A549 (cell line): ENCODE results near the gene SMOC1. TPM values are rescaled to one million over a fixed set of nuclear protein-coding genes. Genes with fewer than 3 reads are reported as not detected.
A peak's percentile ranks its signal among the peaks of the same experiment; 100 is the strongest.

Experiments
- ATAC-seq, 2 experiments: fragments of 200-7000 bp in 1 of 2; fragments of >200 bp in 1 of 2; cut with Nextera tagmentation in 1 of 2; cut with Tn5 transposase in 1 of 2; 3 replicates each; pipeline versions ENCODE4 v1.8.0 to v1.9.1; 2018 to 2020; ENCODE audit warnings: mild to moderate bottlenecking in 1 of 2, moderate library complexity in 1 of 2
- CTCF ChIA-PET: fragments of 300-600 bp; sonication (Branson Sonifier 250); formaldehyde crosslinking; extraction: SDS; loops from one replicate; lab custom pipeline; 2021; ENCODE audit warnings: antibody characterized with exemption, inconsistent platforms; lab: Yijun Ruan, JAX
- POLR2A ChIA-PET: fragments of 350-600 bp; formaldehyde crosslinking; extraction: SDS; loops from one replicate; lab custom pipeline; 2021; ENCODE audit warnings: antibody characterized with exemption, inconsistent platforms; lab: Yijun Ruan, JAX
- DNase-seq, 2 experiments: peaks; one replicate each; pipeline versions ENCODE4 v3.0.0 to v3.0.0-alpha.2; 2011 to 2016; ENCODE audit warnings: low read depth in 1 of 2, low spot score in 1 of 2
- FAIRE-seq: peaks from 2 replicates; lab custom pipeline; 2011; peaks lifted over from hg19 to GRCh38; lab: Jason Lieb, UNC
- H3K27ac ChIP-seq, 2 experiments: fragments of >200 bp; sonication (Bioruptor Twin); formaldehyde crosslinking; 3 replicates each; pipeline ENCODE4 v1.5.1; 2016 to 2017
- H3K4me1 ChIP-seq: fragments of >200 bp; sonication (Bioruptor Twin); formaldehyde crosslinking; 3 replicates; pipeline ENCODE4 v1.6.1; 2016
- H3K4me2 ChIP-seq: fragments of >200 bp; sonication (Bioruptor Twin); formaldehyde crosslinking; 3 replicates; pipeline ENCODE4 v1.6.1; 2016
- H3K4me3 ChIP-seq: fragments of >200 bp; sonication (Bioruptor Twin); formaldehyde crosslinking; 3 replicates; pipeline ENCODE4 v1.5.1; 2016
- H3K9me3 ChIP-seq: fragments of >200 bp; sonication (Bioruptor Twin); formaldehyde crosslinking; 3 replicates; pipeline ENCODE4 v1.6.1; 2016
- CHD4 ChIP-seq: fragments of 200-600 bp; sonication (generic); IDR thresholded peaks from 2 replicates; pipeline ENCODE4 v1.6.1; 2016; ENCODE audit warnings: antibody characterized with exemption, mild to moderate bottlenecking, borderline replicate concordance
- HDAC2 ChIP-seq: fragments of 200-600 bp; sonication (generic); IDR thresholded peaks from 2 replicates; pipeline ENCODE4 v1.6.1; 2016
- JUN ChIP-seq, 2 experiments: fragments of >200 bp; sonication (Bioruptor Twin); formaldehyde crosslinking; IDR thresholded peaks; 2 replicates in 1 of 2; 3 replicates in 1 of 2; pipeline ENCODE4 v1.6.1; 2016 to 2017
- JUNB ChIP-seq: fragments of >200 bp; sonication (Bioruptor Twin); formaldehyde crosslinking; IDR thresholded peaks from 2 replicates; pipeline ENCODE4 v1.6.1; 2016
- MAZ ChIP-seq: fragments of 150-350 bp; IDR thresholded peaks from 2 replicates; pipeline ENCODE4 v1.6.1; 2014; ENCODE audit warnings: antibody characterized with exemption, low read depth, low read length, borderline replicate concordance
- NPAS2 ChIP-seq: fragments of 250-450 bp; sonication (Bioruptor Pico); IDR thresholded peaks from 2 replicates; pipeline ENCODE4 v1.8.0; 2022; ENCODE audit warnings: mild to moderate bottlenecking, moderate library complexity, borderline replicate concordance
- POLR2A ChIP-seq: IDR thresholded peaks from 2 replicates; pipeline ENCODE4 v1.6.1; 2012; ENCODE audit warnings: mild to moderate bottlenecking, low read length
- RAD21 ChIP-seq, 2 experiments: fragments of >200 bp in 1 of 2; sonication (Bioruptor Twin) in 1 of 2; formaldehyde crosslinking in 1 of 2; IDR thresholded peaks in 1 of 2; conservative IDR thresholded peaks in 1 of 2; 2 replicates in 1 of 2; 3 replicates in 1 of 2; pipeline ENCODE4 v1.6.1; 2012 to 2018; ENCODE audit warnings: inconsistent platforms in 1 of 2
- RCOR1 ChIP-seq: fragments of 150-350 bp; IDR thresholded peaks from 2 replicates; pipeline ENCODE4 v1.6.1; 2014; ENCODE audit warnings: antibody characterized with exemption, low read length, low read depth
- SMC3 ChIP-seq: fragments of >200 bp; sonication (Bioruptor Twin); formaldehyde crosslinking; IDR thresholded peaks from 3 replicates; pipeline ENCODE4 v1.6.1; 2018; ENCODE audit warnings: inconsistent platforms
- ZSCAN20 ChIP-seq: fragments of 250-450 bp; sonication (Bioruptor Pico); IDR thresholded peaks from 2 replicates; pipeline ENCODE4 v1.8.0; 2022; ENCODE audit warnings: mild to moderate bottlenecking, moderate library complexity
- WGBS: methylation state at CpG from one replicate; pipeline ENCODE4 v1.1.6; 2017; ENCODE audit errors: missing lambda C conversion rate; 5-methylcytosine and 5-hydroxymethylcytosine counted together
- polyA minus RNA-seq: library from RNA; depleted of rRNA, polyadenylated mRNA; stranded (reverse); fragments of >200 nt; gene quantifications from 2 replicates; pipeline ENCODE4 v1.2.3, GENCODE V29; 2011; rRNA and poly(A)+ RNA removed
- polyA plus RNA-seq, 4 experiments: library from polyadenylated mRNA; depleted of rRNA in 3 of 4; stranded (reverse); fragments of >200 nt; fragmentation: RNase III in 1 of 4; extraction: RNeasy Plus Mini Kit Qiagen cat#74134 plus additional on column Dnase treatment in 1 of 4; gene quantifications; 2 replicates in 3 of 4; 3 replicates in 1 of 4; pipeline ENCODE4 v1.2.3, GENCODE V29; 2011 to 2017
- TF ChIP-seq, protein P1 (sequence below): fragments of 250-450 bp; sonication (Bioruptor Pico); IDR thresholded peaks from 2 replicates; pipeline ENCODE4 v1.5.0; 2021; ENCODE audit warnings: mild to moderate bottlenecking, moderate library complexity, borderline replicate concordance
- TF ChIP-seq, protein P2 (sequence below): IDR thresholded peaks from 2 replicates; pipeline ENCODE4 v1.6.1; 2012
- TF ChIP-seq, protein P3 (sequence below): IDR thresholded peaks from 2 replicates; pipeline ENCODE4 v1.6.1; 2012
- TF ChIP-seq, protein P4 (sequence below): fragments of >200 bp; sonication (Bioruptor Twin); formaldehyde crosslinking; IDR thresholded peaks from 3 replicates; pipeline ENCODE4 v1.6.1; 2016
- TF ChIP-seq, protein P5 (sequence below): fragments of 150-350 bp; IDR thresholded peaks from 2 replicates; pipeline ENCODE4 v1.6.1; 2014; ENCODE audit warnings: low read depth, mild to moderate bottlenecking, low read length

Gene SMOC1, protein sequence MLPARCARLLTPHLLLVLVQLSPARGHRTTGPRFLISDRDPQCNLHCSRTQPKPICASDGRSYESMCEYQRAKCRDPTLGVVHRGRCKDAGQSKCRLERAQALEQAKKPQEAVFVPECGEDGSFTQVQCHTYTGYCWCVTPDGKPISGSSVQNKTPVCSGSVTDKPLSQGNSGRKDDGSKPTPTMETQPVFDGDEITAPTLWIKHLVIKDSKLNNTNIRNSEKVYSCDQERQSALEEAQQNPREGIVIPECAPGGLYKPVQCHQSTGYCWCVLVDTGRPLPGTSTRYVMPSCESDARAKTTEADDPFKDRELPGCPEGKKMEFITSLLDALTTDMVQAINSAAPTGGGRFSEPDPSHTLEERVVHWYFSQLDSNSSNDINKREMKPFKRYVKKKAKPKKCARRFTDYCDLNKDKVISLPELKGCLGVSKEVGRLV
- polyA plus RNA-seq (2011; rRNA removed) = 18.4 and 31.8 TPM in 2 replicates
- 7.6 and 10.9 TPM in 2 replicates for polyA plus RNA-seq (2012; cell fraction: cytosol; rRNA removed)
- polyA plus RNA-seq (2012; cell fraction: nucleus; rRNA removed) = 24.1 and 24.7 TPM in 2 replicates
- polyA plus RNA-seq (2017; fragmentation: RNase III; extraction: RNeasy Plus Mini Kit Qiagen cat#74134 plus additional on column Dnase treatment) = 10.0 to 13.3 TPM (median 12.2 TPM) in 3 replicates
- polyA minus RNA-seq = 20.3 and 20.8 TPM in 2 replicates

DNA sequence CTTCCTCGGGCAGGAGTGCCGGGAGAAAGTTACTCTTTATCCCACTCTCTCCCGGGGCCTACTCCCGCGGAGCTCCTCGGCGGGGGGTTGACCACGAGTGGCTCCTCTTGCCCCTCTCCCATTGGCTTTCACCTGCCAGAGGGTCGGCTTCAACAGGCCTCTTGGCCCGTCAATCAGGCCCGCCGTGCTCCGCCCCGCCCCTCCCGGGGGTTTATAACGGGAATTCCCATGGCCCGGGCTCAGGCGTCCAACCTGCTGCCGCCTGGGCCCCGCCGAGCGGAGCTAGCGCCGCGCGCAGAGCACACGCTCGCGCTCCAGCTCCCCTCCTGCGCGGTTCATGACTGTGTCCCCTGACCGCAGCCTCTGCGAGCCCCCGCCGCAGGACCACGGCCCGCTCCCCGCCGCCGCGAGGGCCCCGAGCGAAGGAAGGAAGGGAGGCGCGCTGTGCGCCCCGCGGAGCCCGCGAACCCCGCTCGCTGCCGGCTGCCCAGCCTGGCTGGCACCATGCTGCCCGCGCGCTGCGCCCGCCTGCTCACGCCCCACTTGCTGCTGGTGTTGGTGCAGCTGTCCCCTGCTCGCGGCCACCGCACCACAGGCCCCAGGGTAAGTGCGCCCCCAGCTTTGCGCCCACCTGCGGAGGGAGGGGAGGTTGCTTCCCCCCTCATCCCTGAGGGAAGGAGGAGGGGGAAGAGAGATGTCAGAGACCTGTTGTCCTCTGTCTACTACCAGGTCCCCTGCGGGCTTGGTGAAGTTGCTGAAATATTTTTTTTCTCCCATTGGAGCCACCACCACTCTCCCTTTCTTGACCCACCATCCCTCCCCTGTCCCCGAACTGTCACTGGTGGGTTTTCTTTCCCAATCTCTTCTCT lies at the start of gene SMOC1:
TSS of gene SMOC1 (plus strand) at position 242 of the 869 bp plus-strand sequence. CDS start at position 505, 263 bp downstream.
- Histone ChIP-seq H3K9me3 (no peaks in the 10 kb centered on the region), H3K4me1 (peaks cover 20% of the 10 kb centered on the region; the same call in 2 of the 3 replicates), H3K4me2 (peak within 1 kb of the TSS; percentile 75), H3K27ac (peak within 1 kb of the TSS; percentile 79 to 89), H3K4me3 (peak within 1 kb of the TSS; percentile 65)
- DNase-seq (peak; percentile 73 to 90), ATAC-seq (peak; percentile 93 to 95), FAIRE-seq (no peak)
- ChIA-PET CTCF (interaction anchor here (0.6 to 6.6 kb wide), 9 partner anchors 9 to 167 kb away, joined by 3 to 57 read pairs (median 6); no protein-coding TSS in a partner anchor), POLR2A (interaction anchor here (0.8 to 1.4 kb wide), 5 partner anchors 8 to 376 kb away, joined by 3 to 12 read pairs (median 4); no protein-coding TSS in a partner anchor)
- TF ChIP-seq, protein P1, sequence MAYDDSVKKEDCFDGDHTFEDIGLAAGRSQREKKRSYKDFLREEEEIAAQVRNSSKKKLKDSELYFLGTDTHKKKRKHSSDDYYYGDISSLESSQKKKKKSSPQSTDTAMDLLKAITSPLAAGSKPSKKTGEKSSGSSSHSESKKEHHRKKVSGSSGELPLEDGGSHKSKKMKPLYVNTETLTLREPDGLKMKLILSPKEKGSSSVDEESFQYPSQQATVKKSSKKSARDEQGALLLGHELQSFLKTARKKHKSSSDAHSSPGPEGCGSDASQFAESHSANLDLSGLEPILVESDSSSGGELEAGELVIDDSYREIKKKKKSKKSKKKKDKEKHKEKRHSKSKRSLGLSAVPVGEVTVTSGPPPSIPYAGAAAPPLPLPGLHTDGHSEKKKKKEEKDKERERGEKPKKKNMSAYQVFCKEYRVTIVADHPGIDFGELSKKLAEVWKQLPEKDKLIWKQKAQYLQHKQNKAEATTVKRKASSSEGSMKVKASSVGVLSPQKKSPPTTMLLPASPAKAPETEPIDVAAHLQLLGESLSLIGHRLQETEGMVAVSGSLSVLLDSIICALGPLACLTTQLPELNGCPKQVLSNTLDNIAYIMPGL (CRISPR knock-in tag) = no peak
- TF ChIP-seq JUNB (no peak), ZSCAN20 (CRISPR knock-in tag) (no peak), NPAS2 (CRISPR knock-in tag) (no peak), SMC3 (no peak), CHD4 (no peak), RAD21 (conservative IDR thresholded peaks at IDR 0.05 in 1 of 2, IDR thresholded peaks at IDR 0.05 in 1 of 2) (peak in 1 of 2 experiments; percentile 43; a peak in 3 of 5 replicates), JUN (IDR thresholded peaks at IDR 0.05) (0 out of 5 replicates have a peak, but pooled peaks of 1 of the 2 experiments have one; percentile 31), POLR2A (peak; percentile 87)
- TF ChIP-seq, protein P2, sequence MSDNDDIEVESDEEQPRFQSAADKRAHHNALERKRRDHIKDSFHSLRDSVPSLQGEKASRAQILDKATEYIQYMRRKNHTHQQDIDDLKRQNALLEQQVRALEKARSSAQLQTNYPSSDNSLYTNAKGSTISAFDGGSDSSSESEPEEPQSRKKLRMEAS = 0 out of 2 replicates have a peak, but pooled peaks have one; percentile 24
- TF ChIP-seq, protein P3, sequence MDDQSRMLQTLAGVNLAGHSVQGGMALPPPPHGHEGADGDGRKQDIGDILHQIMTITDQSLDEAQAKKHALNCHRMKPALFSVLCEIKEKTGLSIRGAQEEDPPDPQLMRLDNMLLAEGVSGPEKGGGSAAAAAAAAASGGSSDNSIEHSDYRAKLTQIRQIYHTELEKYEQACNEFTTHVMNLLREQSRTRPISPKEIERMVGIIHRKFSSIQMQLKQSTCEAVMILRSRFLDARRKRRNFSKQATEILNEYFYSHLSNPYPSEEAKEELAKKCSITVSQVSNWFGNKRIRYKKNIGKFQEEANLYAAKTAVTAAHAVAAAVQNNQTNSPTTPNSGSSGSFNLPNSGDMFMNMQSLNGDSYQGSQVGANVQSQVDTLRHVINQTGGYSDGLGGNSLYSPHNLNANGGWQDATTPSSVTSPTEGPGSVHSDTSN = peak; percentile 92
- TF ChIP-seq, protein P4, sequence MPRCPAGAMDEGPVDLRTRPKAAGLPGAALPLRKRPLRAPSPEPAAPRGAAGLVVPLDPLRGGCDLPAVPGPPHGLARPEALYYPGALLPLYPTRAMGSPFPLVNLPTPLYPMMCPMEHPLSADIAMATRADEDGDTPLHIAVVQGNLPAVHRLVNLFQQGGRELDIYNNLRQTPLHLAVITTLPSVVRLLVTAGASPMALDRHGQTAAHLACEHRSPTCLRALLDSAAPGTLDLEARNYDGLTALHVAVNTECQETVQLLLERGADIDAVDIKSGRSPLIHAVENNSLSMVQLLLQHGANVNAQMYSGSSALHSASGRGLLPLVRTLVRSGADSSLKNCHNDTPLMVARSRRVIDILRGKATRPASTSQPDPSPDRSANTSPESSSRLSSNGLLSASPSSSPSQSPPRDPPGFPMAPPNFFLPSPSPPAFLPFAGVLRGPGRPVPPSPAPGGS = peak; percentile 60; the same call in 1 of the 3 replicates
- 25% methylated on average over 23 of the region's 67 CpGs for WGBS

DNA sequence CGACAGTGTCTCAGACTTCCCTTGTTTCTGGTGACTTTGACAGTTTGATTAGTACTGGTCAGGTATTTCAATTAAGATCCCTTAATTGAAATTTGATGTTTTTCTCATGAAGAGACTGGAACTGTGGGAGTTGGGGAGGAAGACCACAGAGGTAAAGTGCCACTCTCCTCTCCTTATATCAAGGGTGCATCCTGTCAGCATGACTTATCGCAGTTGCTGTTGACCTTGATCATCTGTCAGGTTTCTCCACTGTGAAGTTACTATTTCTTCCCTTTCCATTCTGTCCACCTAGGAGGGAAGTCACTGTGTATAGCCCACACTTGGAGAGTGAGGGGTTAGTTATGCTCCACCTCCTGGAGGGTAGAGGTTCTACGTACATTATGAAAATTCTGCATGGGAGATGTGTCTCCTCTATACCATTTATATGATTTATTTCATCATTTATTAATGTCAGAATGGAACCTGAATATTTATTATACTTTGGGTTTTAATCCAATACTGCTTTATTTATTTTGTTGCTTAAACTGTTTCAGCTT lies 40.3 kb upstream of the SMOC1 start:
- TF ChIP-seq RCOR1 (no peak), HDAC2 (no peak), MAZ (no peak)
- TF ChIP-seq, protein P5, sequence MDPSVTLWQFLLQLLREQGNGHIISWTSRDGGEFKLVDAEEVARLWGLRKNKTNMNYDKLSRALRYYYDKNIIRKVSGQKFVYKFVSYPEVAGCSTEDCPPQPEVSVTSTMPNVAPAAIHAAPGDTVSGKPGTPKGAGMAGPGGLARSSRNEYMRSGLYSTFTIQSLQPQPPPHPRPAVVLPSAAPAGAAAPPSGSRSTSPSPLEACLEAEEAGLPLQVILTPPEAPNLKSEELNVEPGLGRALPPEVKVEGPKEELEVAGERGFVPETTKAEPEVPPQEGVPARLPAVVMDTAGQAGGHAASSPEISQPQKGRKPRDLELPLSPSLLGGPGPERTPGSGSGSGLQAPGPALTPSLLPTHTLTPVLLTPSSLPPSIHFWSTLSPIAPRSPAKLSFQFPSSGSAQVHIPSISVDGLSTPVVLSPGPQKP = no peak
- 87% methylated on average over 3 of the region's 3 CpGs for WGBS
- Histone ChIP-seq H3K27ac (no peak overlapping the region), H3K4me1 (no peaks in the 10 kb centered on the region), H3K9me3 (no peaks in the 10 kb centered on the region), H3K4me3 (no peak overlapping the region), H3K4me2 (no peak overlapping the region)
- FAIRE-seq (no peak), DNase-seq (no peak), ATAC-seq (peak in 1 of 2 experiments; percentile 46; a peak in 1 of 6 replicates)
- POLR2A ChIA-PET = no interaction called here
- CTCF ChIA-PET = interaction anchor here (0.6 kb wide), 1 partner anchor 52 kb away, joined by 3 read pairs; no protein-coding TSS in a partner anchor
